Nephron progenitor cell (in vitro differentiated cells): ENCODE data around the gene TTC34.
"Not testable (repeated sequence)": the region's sequence is repeated elsewhere in the genome, so short reads cannot be mapped to it uniquely, and the experiment has no call there.

Source experiments
- DNase-seq: peaks from one replicate; pipeline ENCODE4 v3.0.0; 2021
- H3K27ac Mint-ChIP-seq: 2 replicates; pipeline ENCODE4 v1.8.0; 2021; ENCODE audit warnings: mild to moderate bottlenecking, moderate library complexity, mixed read lengths
- H3K27me3 Mint-ChIP-seq: 2 replicates; pipeline ENCODE4 v1.8.0; 2021; ENCODE audit warnings: mild to moderate bottlenecking, low read depth, mixed read lengths; ENCODE audit not compliant: poor library complexity
- H3K36me3 Mint-ChIP-seq: 2 replicates; pipeline ENCODE4 v1.8.0; 2021; ENCODE audit warnings: low read depth, mixed read lengths
- H3K4me1 Mint-ChIP-seq: 2 replicates; pipeline ENCODE4 v1.8.0; 2021; ENCODE audit warnings: mixed read lengths
- H3K4me3 Mint-ChIP-seq: 2 replicates; pipeline ENCODE4 v1.8.0; 2021; ENCODE audit warnings: mild to moderate bottlenecking, moderate library complexity, mixed read lengths
- H3K9me3 Mint-ChIP-seq: 2 replicates; pipeline ENCODE4 v1.8.0; 2021; ENCODE audit warnings: mild to moderate bottlenecking, moderate library complexity, mixed read lengths
- CTCF ChIP-seq: fragments of 200-600 bp; sonication (generic); IDR thresholded peaks from 2 replicates; pipeline ENCODE4 v1.5.0; 2021; ENCODE audit warnings: antibody characterized with exemption

TTC34 gene

DNA sequence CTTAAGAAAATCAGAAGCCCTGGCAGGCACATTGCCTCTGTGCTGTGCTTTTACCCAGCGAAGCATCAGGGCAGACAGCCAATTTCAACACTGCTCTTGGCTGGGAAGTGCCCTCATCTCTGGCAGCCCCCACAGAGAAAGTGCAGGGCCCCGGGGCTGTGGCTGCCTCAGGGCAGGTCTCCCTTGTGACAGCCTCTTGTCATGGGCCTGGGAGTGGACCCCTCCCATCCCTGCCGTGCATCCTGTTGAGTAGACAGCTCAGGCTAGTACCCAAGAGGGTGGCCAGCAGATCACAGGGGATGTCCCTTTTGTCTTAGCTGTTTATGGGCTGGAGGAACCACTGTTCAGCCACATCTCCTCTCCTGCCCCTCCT is 23.3 kb downstream of the TTC34 start:
- Mint-ChIP-seq H3K9me3 (peaks cover 56% of the 10 kb centered on the region), H3K4me1 (no peaks in the 10 kb centered on the region), H3K27ac (no peak overlapping the region), H3K36me3 (no peaks in the 10 kb centered on the region), H3K4me3 (no peak overlapping the region), H3K27me3 (no peaks in the 10 kb centered on the region)
- no peak for TF ChIP-seq CTCF
- no peak for DNase-seq

GRCh38 chr1:2777424-2778219 is 23.9 kb downstream of the TTC34 start:
- TF ChIP-seq CTCF: no peak
- Mint-ChIP-seq H3K4me3 (no peak overlapping the region), H3K27ac (no peak overlapping the region), H3K4me1 (no peaks in the 10 kb centered on the region), H3K9me3 (peaks cover 51% of the 10 kb centered on the region), H3K27me3 (no peaks in the 10 kb centered on the region), H3K36me3 (no peaks in the 10 kb centered on the region)
- DNase-seq: no peak

DNA sequence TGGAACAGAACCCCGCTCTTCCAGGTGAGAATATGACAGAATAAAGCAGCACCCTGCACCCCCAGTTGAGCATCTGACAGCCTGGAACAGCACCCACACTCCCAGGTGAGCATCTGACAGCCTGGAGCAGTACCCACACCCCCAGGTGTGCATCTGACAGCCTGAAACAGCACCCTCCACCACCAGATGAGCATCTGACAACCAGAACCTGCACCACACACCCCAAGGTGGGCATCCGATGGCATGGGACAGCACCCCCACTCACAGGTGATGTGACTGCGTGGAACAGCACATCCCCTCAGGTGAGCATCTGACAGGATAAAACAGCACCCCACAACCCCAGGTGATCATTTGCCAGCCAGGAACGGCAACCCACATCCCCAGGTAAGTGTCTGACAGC is 26.2 kb downstream of the TTC34 start:
- DNase-seq, H3K4me3 Mint-ChIP-seq, H3K27ac Mint-ChIP-seq, H3K36me3 Mint-ChIP-seq, H3K4me1 Mint-ChIP-seq, H3K27me3 Mint-ChIP-seq: not testable (repeated sequence)
- H3K9me3 Mint-ChIP-seq: peaks cover 28% of the 10 kb centered on the region

DNA sequence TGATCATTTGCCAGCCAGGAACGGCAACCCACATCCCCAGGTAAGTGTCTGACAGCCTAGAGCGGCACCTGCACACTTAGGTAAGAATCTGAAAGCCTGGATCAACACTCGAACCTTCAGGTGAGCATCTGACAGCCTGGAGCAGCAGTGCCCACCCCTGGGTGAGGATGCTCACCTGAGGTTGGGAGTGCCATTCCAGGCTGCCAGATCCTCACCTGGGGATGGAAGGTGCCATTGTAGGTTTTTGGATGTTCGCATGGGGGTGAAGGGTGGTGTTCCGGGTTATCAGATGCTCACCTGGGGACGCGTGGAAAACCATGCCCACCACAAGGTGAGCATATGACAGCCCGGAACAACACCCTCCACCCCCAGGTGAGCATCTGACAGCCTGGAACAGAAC is 33.4 kb downstream of the TTC34 start:
- H3K27ac Mint-ChIP-seq, H3K4me1 Mint-ChIP-seq, H3K36me3 Mint-ChIP-seq, H3K9me3 Mint-ChIP-seq, H3K4me3 Mint-ChIP-seq, DNase-seq, H3K27me3 Mint-ChIP-seq: not testable (repeated sequence)

DNA sequence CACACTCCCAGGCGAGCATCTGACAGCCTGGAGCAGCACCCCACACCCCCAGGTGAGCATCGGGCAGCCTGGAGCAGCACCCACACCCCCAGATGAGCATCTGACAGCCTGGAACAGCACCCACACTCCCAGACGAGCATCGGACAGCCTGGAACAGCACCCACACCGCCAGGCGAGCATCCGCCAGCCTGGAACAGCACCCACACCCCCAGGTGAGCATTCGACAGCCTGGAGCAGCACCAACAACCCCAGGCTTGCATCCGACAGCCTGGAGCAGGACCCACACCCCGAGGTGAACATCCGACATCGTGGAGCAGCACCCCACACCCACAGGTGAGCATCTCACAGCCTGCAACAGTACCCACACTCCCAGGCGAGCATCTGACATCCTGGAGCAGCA is 42.1 kb downstream of the TTC34 start:
- H3K4me1 Mint-ChIP-seq, DNase-seq, H3K36me3 Mint-ChIP-seq, H3K9me3 Mint-ChIP-seq, H3K27ac Mint-ChIP-seq, H3K27me3 Mint-ChIP-seq, H3K4me3 Mint-ChIP-seq: not testable (repeated sequence)

GRCh38 chr1:2757519-2757918 is 44.0 kb downstream of the TTC34 start:
- H3K4me3 Mint-ChIP-seq, H3K27me3 Mint-ChIP-seq, H3K27ac Mint-ChIP-seq, H3K36me3 Mint-ChIP-seq, H3K4me1 Mint-ChIP-seq, H3K9me3 Mint-ChIP-seq, DNase-seq: not testable (repeated sequence)

GRCh38 chr1:2755426-2755825 is 46.1 kb downstream of the TTC34 start:
- H3K9me3 Mint-ChIP-seq, H3K27me3 Mint-ChIP-seq, H3K27ac Mint-ChIP-seq, H3K36me3 Mint-ChIP-seq, DNase-seq, H3K4me3 Mint-ChIP-seq, H3K4me1 Mint-ChIP-seq: not testable (repeated sequence)

- not testable (repeated sequence) for DNase-seq, H3K27me3 Mint-ChIP-seq, H3K4me3 Mint-ChIP-seq, H3K9me3 Mint-ChIP-seq, H3K4me1 Mint-ChIP-seq, H3K36me3 Mint-ChIP-seq, H3K27ac Mint-ChIP-seq
These were observed 46.9 kb downstream of the TTC34 start for GRCh38 chr1:2754597-2754996.

- not testable (repeated sequence) for H3K4me3 Mint-ChIP-seq, DNase-seq, H3K9me3 Mint-ChIP-seq, H3K27ac Mint-ChIP-seq, H3K27me3 Mint-ChIP-seq, H3K36me3 Mint-ChIP-seq, H3K4me1 Mint-ChIP-seq
These were observed 49.0 kb downstream of the TTC34 start for GRCh38 chr1:2752503-2752902.

- not testable (repeated sequence) for H3K9me3 Mint-ChIP-seq, H3K27ac Mint-ChIP-seq, H3K27me3 Mint-ChIP-seq, DNase-seq, H3K4me3 Mint-ChIP-seq, H3K4me1 Mint-ChIP-seq, H3K36me3 Mint-ChIP-seq
These were observed 49.6 kb downstream of the TTC34 start for GRCh38 chr1:2751866-2752265.

DNA sequence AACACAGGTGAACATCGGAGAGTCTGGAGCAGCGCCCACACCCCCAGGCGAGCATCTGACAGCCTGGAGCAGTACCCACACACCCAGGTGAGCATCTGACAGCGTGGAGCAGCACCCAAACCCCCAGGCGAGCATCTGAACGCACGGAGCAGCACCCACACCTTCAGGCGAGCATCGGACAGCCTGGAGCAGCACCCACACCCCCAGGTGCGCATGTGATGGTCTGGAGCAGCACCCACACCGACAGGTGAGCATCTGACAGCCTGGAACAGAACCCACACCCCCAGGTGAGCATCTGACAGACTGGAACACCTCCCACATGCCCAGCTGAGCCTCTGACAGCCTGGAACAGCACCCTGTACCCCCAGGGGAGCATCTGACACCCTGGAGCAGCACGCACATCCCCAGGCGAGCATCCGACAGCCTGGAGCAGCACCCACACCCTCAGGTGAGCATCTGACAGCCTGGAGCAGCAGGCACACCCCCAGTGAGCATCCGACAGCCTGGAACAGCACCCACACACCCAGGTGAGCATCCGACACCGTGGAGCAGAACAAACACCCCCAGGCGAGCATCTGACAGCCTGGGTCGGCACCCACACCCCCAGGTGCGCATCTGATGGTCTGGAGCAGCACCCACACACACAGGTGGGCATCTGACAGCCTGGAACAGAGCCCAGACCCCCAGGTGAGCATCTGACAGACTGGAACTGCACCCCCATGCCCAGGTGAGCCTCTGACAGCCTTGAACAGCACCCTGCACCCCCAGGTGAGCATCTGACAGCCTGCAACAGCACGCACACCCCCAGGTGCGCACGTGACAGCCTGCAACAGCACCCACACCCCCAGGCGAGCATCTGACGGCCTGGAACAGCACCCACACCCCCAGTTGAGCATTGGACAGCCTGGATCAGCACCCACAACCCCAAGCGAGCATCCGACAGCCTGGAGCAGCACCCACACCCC is 50.4 kb downstream of the TTC34 start:
- not testable (repeated sequence) for H3K36me3 Mint-ChIP-seq, H3K4me3 Mint-ChIP-seq, H3K4me1 Mint-ChIP-seq, H3K27ac Mint-ChIP-seq, DNase-seq, H3K9me3 Mint-ChIP-seq, H3K27me3 Mint-ChIP-seq

GRCh38 chr1:2750041-2750680 is 51.3 kb downstream of the TTC34 start:
- H3K27ac Mint-ChIP-seq: not testable (repeated sequence)

More at GRCh38 chr1:2750041-2750680, 51.3 kb downstream of the TTC34 start:
- not testable (repeated sequence) for H3K4me1 Mint-ChIP-seq, H3K9me3 Mint-ChIP-seq, H3K4me3 Mint-ChIP-seq, H3K27me3 Mint-ChIP-seq, DNase-seq, H3K36me3 Mint-ChIP-seq
